ENCODE results near the gene ATP13A1.

- TF ChIP-seq CTCF (IDR thresholded peaks at IDR 0.05) (no peak), POLR2A (IDR thresholded peaks at IDR 0.05) (no peak)
Measured at GRCh38 chr19:19652482-19653295, 10.8 kb downstream of the ATP13A1 start.

All from body of pancreas (tissue), 4 donors.